Brain microvascular endothelial cell (primary cell): Measurements from ENCODE around the gene IGFBP4.

Experiments
- DNase-seq: peaks from one replicate; pipeline ENCODE4 v3.0.0-alpha.2; 2020
- H3K27ac ChIP-seq: fragments of 250-450 bp; sonication (Bioruptor Pico); 2 replicates; pipeline ENCODE4 v1.5.1; 2020; ENCODE audit warnings: mild to moderate bottlenecking, moderate library complexity
- H3K27me3 ChIP-seq: fragments of 250-450 bp; sonication (Bioruptor Pico); replicated peaks from 2 replicates; pipeline ENCODE4 v1.5.1; 2020; ENCODE audit warnings: mild to moderate bottlenecking
- H3K36me3 ChIP-seq: fragments of 250-450 bp; sonication (Bioruptor Pico); replicated peaks from 2 replicates; pipeline ENCODE4 v1.5.1; 2020; ENCODE audit warnings: mild to moderate bottlenecking
- H3K4me3 ChIP-seq: 2 replicates; pipeline ENCODE4 v1.5.1; 2011; ENCODE audit warnings: low read depth, mild to moderate bottlenecking, control low read depth, low read length, moderate library complexity
- in situ Hi-C: cut with HindIII; loops from 2 replicates; pipeline ENCODE4 v1.10.0; 2017; ENCODE audit warnings: low sequenced_read_pairs, low pct_ligation_motif_present
- TF ChIP-seq, protein P1 (sequence below): IDR thresholded peaks from 2 replicates; pipeline ENCODE4 v1.5.1; 2011; ENCODE audit warnings: low read depth, mild to moderate bottlenecking, moderate library complexity, low read length, control low read depth, inconsistent platforms; ENCODE audit errors: missing control alignments

IGFBP4 gene

DNA sequence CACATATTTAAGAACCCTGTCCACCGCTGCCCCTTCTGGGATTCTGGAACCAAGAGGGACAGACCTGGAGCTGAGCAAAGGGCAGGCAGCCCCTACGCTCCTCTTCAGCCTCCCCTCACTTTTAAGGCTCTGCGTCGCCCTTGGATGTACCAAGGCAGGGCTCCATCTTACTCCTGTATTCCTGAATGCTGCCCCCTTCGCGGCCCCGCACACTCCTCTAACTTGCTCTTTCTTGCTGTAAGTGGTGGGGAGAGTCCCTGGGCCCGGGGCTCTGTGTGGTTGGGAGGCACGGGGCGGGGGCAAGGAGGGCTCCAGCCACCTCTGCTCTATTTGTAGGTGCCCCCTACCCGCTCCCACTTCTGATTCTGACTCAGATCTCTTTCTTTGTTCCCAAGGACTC lies 56.9 kb downstream of the IGFBP4 start:
- no peak overlapping the region for H3K27ac ChIP-seq

DNA sequence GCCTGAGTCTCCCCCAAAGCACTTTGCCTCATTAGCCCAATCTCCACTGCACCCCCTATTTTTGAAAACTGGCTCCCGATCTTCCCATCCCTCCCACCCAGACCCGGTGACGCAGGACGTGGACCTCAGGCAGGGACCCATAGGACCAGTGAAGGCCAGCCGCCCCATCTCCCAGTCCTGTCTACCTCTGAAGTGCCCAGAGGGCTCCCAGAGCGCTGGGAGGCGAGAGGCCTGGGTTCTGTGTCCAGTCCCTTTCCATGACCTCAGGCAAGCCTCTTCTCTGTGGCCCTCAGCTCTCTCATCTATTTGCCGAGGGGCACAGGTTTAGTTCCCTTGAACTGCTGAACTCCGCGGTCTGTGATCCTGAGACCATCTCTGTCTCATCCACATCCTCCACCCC lies 57.5 kb downstream of the IGFBP4 start:
- no peak overlapping the region for H3K4me3 ChIP-seq
- no peak overlapping the region for H3K27ac ChIP-seq
- H3K36me3 ChIP-seq, result no peaks in the 10 kb centered on the region
- no peaks in the 10 kb centered on the region for H3K27me3 ChIP-seq
- in situ Hi-C loops, result no loop called here
- TF ChIP-seq, protein P1, sequence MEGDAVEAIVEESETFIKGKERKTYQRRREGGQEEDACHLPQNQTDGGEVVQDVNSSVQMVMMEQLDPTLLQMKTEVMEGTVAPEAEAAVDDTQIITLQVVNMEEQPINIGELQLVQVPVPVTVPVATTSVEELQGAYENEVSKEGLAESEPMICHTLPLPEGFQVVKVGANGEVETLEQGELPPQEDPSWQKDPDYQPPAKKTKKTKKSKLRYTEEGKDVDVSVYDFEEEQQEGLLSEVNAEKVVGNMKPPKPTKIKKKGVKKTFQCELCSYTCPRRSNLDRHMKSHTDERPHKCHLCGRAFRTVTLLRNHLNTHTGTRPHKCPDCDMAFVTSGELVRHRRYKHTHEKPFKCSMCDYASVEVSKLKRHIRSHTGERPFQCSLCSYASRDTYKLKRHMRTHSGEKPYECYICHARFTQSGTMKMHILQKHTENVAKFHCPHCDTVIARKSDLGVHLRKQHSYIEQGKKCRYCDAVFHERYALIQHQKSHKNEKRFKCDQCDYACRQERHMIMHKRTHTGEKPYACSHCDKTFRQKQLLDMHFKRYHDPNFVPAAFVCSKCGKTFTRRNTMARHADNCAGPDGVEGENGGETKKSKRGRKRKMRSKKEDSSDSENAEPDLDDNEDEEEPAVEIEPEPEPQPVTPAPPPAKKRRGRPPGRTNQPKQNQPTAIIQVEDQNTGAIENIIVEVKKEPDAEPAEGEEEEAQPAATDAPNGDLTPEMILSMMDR, result no peak
- DNase-seq, result no peak

More for the DNA sequence above, 56.9 kb downstream of the IGFBP4 start:
- in situ Hi-C loops, result no loop called here
- DNase-seq, result no peak
- H3K36me3 ChIP-seq, result no peaks in the 10 kb centered on the region
- no peak overlapping the region for H3K4me3 ChIP-seq
- H3K27me3 ChIP-seq, result no peaks in the 10 kb centered on the region
- TF ChIP-seq, protein P1, result no peak

DNA sequence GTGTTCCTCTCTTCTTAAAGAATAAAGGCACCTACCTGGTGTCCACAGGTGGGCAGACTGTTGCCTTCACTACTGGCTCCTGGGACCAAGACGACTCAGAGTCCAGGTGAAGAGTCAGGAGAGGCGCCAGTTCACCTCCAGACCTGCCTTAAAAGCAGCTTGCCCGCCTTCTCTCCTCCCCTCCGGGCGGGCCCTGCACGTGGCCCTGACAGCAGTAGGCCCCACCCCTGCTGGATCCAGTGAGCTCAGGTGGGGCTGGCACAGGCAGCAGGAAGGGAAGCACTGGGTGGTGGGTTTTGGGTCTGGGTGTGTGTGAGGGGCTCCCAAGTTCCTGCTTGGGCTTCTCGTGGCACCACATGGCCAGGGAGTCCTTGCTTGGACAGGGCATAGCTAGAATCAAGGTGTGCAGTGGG lies 58.3 kb downstream of the IGFBP4 start, which contains the start of gene TNS4:
Gene TNS4 (minus strand): TSS at position 125 of the 413 bp plus-strand sequence. CDS start 5,198 bp downstream, outside the sequence.
- H3K36me3 ChIP-seq, result no peaks in the 10 kb centered on the region
- H3K27me3 ChIP-seq, result no peaks in the 10 kb centered on the region
- H3K4me3 ChIP-seq, result no peak within 1 kb of the TSS
- no peak for DNase-seq
- in situ Hi-C loops, result no loop called here
- TF ChIP-seq, protein P1, result no peak
- H3K27ac ChIP-seq, result no peak within 1 kb of the TSS

DNA sequence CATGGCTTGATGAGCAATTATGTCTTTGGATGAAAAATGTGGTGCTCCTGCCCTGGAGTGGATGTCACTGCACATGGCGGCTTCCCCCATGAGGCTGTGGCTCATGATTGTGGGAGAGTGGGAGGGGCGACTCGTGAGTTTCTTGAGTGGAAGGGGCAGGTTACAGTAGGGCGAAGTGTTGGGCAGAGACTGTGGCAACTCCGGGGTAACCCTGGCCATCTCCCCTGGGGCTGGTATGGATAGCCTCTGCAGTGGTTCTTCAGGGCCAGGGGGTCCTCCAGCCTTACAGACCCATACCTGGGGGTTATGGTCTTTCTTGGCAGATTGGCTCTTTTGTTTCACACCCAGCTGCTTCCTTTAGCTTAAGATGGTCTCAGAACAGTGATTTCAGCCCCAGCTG lies 59.5 kb downstream of the IGFBP4 start:
- Histone ChIP-seq H3K4me3 (no peak overlapping the region), H3K36me3 (no peaks in the 10 kb centered on the region), H3K27ac (no peak overlapping the region), H3K27me3 (no peaks in the 10 kb centered on the region)
- in situ Hi-C loops, result no loop called here
- TF ChIP-seq, protein P1, result no peak
- DNase-seq, result no peak

DNA sequence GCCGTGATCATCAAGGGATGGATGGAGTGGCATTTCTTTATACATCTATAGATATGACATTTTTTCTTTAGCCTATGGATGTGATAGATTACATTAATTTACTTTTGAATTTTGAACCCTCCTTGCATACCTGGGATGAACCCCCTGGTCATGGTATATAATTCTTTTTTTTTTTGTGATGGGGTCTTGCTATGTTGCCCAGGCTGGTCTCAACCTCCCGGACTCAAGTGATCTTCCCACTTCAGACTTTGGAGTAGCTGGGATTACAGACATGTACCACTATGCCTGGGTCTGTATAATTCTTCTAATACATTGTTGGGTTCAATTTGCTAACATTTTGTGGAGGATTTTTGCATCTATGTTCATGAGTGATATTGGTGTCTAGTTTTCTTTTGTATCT lies 59.9 kb downstream of the IGFBP4 start:
- in situ Hi-C loops, result no loop called here
- TF ChIP-seq, protein P1, result no peak
- Histone ChIP-seq H3K27me3 (no peaks in the 10 kb centered on the region), H3K36me3 (no peaks in the 10 kb centered on the region), H3K4me3 (no peak overlapping the region), H3K27ac (no peak overlapping the region)
- no peak for DNase-seq

DNA sequence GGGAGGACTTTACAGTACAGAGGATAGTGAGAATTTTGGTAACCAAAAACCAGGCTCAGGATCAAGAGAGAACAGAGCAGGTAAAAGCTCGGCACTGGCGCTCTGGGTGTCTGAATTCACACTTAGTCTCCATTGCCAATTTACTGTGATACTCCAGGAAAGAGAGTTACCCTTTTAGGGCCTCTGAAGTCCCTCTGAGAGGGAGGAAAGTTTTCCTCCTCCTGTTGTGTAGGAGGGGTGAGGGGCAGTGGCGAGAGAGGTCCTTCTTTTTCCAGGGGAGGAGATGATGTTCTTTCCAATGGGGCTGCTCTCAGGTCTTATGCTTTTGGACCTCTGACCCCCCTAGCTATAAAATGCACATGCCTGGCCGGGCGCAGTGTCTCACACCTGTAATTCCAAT lies 63.5 kb downstream of the IGFBP4 start:
- no peaks in the 10 kb centered on the region for H3K36me3 ChIP-seq
- in situ Hi-C loops, result no loop called here
- no peaks in the 10 kb centered on the region for H3K27me3 ChIP-seq
- TF ChIP-seq, protein P1, result no peak
- no peak overlapping the region for H3K27ac ChIP-seq
- no peak overlapping the region for H3K4me3 ChIP-seq
- DNase-seq, result no peak
